Measurements from ENCODE around the gene CCL5.

GRCh38 chr17:35912339-35912912, 32.3 kb upstream of the CCL5 start:
- TF ChIP-seq POLR2AphosphoS5 (IDR thresholded peaks at IDR 0.05) (no peak), CTCF (IDR thresholded peaks at IDR 0.05) (no peak), EP300 (IDR thresholded peaks at IDR 0.05) (no peak), POLR2A (IDR thresholded peaks at IDR 0.05) (no peak)

Data from stomach (tissue), 4 donors.